Stimulated activated effector memory CD8-positive, alpha-beta T cell treated with anti-CD3 and anti-CD28 coated beads, Interleukin-12 subunit alpha, Interleukin-12 subunit beta, amount 100 ng/mL, for 72 hours (primary cell): ENCODE results near the gene FER.
"Not testable (repeated sequence)": the region's sequence is repeated elsewhere in the genome, so short reads cannot be mapped to it uniquely, and the experiment has no call there.

Experiments used
- ATAC-seq: fragments of 150-1000 bp; cut with Tn5 transposase; 2 replicates; pipeline ENCODE4 v1.10.0; 2021
- DNase-seq, 2 donors: peaks; one replicate each; pipeline ENCODE4 v3.0.0; 2021 to 2022; ENCODE audit warnings: low spot score in 2 of 2
- H3K27ac Mint-ChIP-seq: one replicate; pipeline ENCODE4 v1.8.0; 2022; ENCODE audit warnings: mild to moderate bottlenecking, mixed read lengths
- H3K36me3 Mint-ChIP-seq: one replicate; pipeline ENCODE4 v1.8.0; 2022; ENCODE audit warnings: mild to moderate bottlenecking, mixed read lengths
- H3K4me1 Mint-ChIP-seq: one replicate; pipeline ENCODE4 v1.8.0; 2022; ENCODE audit warnings: mixed read lengths
- H3K4me3 Mint-ChIP-seq: one replicate; pipeline ENCODE4 v1.8.0; 2022; ENCODE audit warnings: mild to moderate bottlenecking, mixed read lengths
- H3K9me3 Mint-ChIP-seq: one replicate; pipeline ENCODE4 v1.8.0; 2022; ENCODE audit warnings: mixed read lengths

The FER gene

GRCh38 chr5:108747774-108748400 lies at the start of gene FER:
Gene FER, plus strand, starts transcription at chr5:108747897. Its CDS starts 50,286 bp downstream, at chr5:108798183.
- Mint-ChIP-seq H3K36me3 (peaks cover 8% of the 10 kb centered on the region), H3K4me3 (peak within 1 kb of the TSS; percentile 92), H3K9me3 (no peaks in the 10 kb centered on the region), H3K4me1 (peaks cover 15% of the 10 kb centered on the region), H3K27ac (peak within 1 kb of the TSS; percentile 94)
- DNase-seq (peak; percentile 10 to 60), ATAC-seq (peak; percentile 70)

GRCh38 chr5:108700388-108700787 lies 47.3 kb upstream of the FER start:
- not testable (repeated sequence) for DNase-seq, H3K36me3 Mint-ChIP-seq, ATAC-seq, H3K27ac Mint-ChIP-seq, H3K4me3 Mint-ChIP-seq, H3K9me3 Mint-ChIP-seq, H3K4me1 Mint-ChIP-seq

- no peak for ATAC-seq
- Mint-ChIP-seq H3K27ac (no peak overlapping the region), H3K4me1 (no peaks in the 10 kb centered on the region), H3K9me3 (no peaks in the 10 kb centered on the region), H3K4me3 (no peak overlapping the region), H3K36me3 (no peaks in the 10 kb centered on the region)
- DNase-seq = no peak
These were observed 46.8 kb upstream of the FER start for GRCh38 chr5:108700930-108701329.

GRCh38 chr5:108702546-108702945 lies 45.2 kb upstream of the FER start:
- Mint-ChIP-seq H3K36me3 (no peaks in the 10 kb centered on the region), H3K9me3 (no peaks in the 10 kb centered on the region), H3K4me3 (no peak overlapping the region), H3K27ac (no peak overlapping the region), H3K4me1 (no peaks in the 10 kb centered on the region)
- ATAC-seq (no peak), DNase-seq (no peak)

- no peak overlapping the region for H3K27ac Mint-ChIP-seq
- no peaks in the 10 kb centered on the region for H3K36me3 Mint-ChIP-seq
- H3K9me3 Mint-ChIP-seq = no peaks in the 10 kb centered on the region
- ATAC-seq (peak; percentile 70), DNase-seq (no peak)
- no peaks in the 10 kb centered on the region for H3K4me1 Mint-ChIP-seq
- no peak overlapping the region for H3K4me3 Mint-ChIP-seq
These were observed 44.4 kb upstream of the FER start for GRCh38 chr5:108703313-108703712.

- no peak for DNase-seq
- no peaks in the 10 kb centered on the region for H3K36me3 Mint-ChIP-seq
- ATAC-seq = no peak
- H3K4me3 Mint-ChIP-seq = no peak overlapping the region
- H3K9me3 Mint-ChIP-seq = no peaks in the 10 kb centered on the region
- no peaks in the 10 kb centered on the region for H3K4me1 Mint-ChIP-seq
- H3K27ac Mint-ChIP-seq = no peak overlapping the region
These were observed 40.6 kb upstream of the FER start for GRCh38 chr5:108707141-108707540.

GRCh38 chr5:108711898-108712297 lies 35.8 kb upstream of the FER start:
- H3K27ac Mint-ChIP-seq = no peak overlapping the region
- ATAC-seq = no peak
- H3K4me1 Mint-ChIP-seq = no peaks in the 10 kb centered on the region
- H3K4me3 Mint-ChIP-seq = no peak overlapping the region
- no peaks in the 10 kb centered on the region for H3K36me3 Mint-ChIP-seq
- no peak for DNase-seq
- H3K9me3 Mint-ChIP-seq = no peaks in the 10 kb centered on the region

- H3K4me3 Mint-ChIP-seq = no peak overlapping the region
- H3K9me3 Mint-ChIP-seq = no peaks in the 10 kb centered on the region
- no peak for ATAC-seq
- no peak for DNase-seq
- no peaks in the 10 kb centered on the region for H3K36me3 Mint-ChIP-seq
- H3K27ac Mint-ChIP-seq = no peak overlapping the region
- no peaks in the 10 kb centered on the region for H3K4me1 Mint-ChIP-seq
These were observed 32.3 kb upstream of the FER start for GRCh38 chr5:108715408-108715807.

- Mint-ChIP-seq H3K27ac (no peak overlapping the region), H3K4me1 (no peaks in the 10 kb centered on the region), H3K4me3 (no peak overlapping the region), H3K9me3 (no peaks in the 10 kb centered on the region), H3K36me3 (no peaks in the 10 kb centered on the region)
- ATAC-seq = peak; percentile 86
- no peak for DNase-seq
These were observed 27.3 kb upstream of the FER start for GRCh38 chr5:108720391-108720790.

- Mint-ChIP-seq H3K36me3 (no peaks in the 10 kb centered on the region), H3K9me3 (no peaks in the 10 kb centered on the region), H3K4me1 (peaks cover 27% of the 10 kb centered on the region), H3K27ac (no peak overlapping the region), H3K4me3 (peak overlapping the region; percentile 77)
- DNase-seq (no peak), ATAC-seq (no peak)
These were observed 21.1 kb upstream of the FER start for GRCh38 chr5:108726446-108727235.

- Mint-ChIP-seq H3K4me1 (peaks cover 27% of the 10 kb centered on the region), H3K9me3 (no peaks in the 10 kb centered on the region), H3K4me3 (peak overlapping the region; percentile 77), H3K36me3 (no peaks in the 10 kb centered on the region), H3K27ac (peak overlapping the region; percentile 86)
- ATAC-seq (no peak), DNase-seq (no peak)
These were observed 20.5 kb upstream of the FER start for GRCh38 chr5:108727236-108727650.

- H3K4me1 Mint-ChIP-seq = peaks cover 27% of the 10 kb centered on the region
- peak; percentile 95 for ATAC-seq
- H3K27ac Mint-ChIP-seq = peak overlapping the region; percentile 86
- no peaks in the 10 kb centered on the region for H3K36me3 Mint-ChIP-seq
- DNase-seq = peak; percentile 24 to 80
- no peaks in the 10 kb centered on the region for H3K9me3 Mint-ChIP-seq
- peak overlapping the region; percentile 77 for H3K4me3 Mint-ChIP-seq
These were observed 19.8 kb upstream of the FER start for GRCh38 chr5:108727651-108728565.

GRCh38 chr5:108728566-108729241 lies 19.0 kb upstream of the FER start:
- DNase-seq = no peak
- no peaks in the 10 kb centered on the region for H3K36me3 Mint-ChIP-seq
- H3K4me1 Mint-ChIP-seq = peaks cover 27% of the 10 kb centered on the region
- peak; percentile 53 for ATAC-seq
- peak overlapping the region; percentile 86 for H3K27ac Mint-ChIP-seq
- H3K4me3 Mint-ChIP-seq = peak overlapping the region; percentile 77
- H3K9me3 Mint-ChIP-seq = no peaks in the 10 kb centered on the region

GRCh38 chr5:108729242-108729615 lies 18.5 kb upstream of the FER start:
- DNase-seq = no peak
- no peak for ATAC-seq

More at GRCh38 chr5:108729242-108729615, 18.5 kb upstream of the FER start:
- H3K4me3 Mint-ChIP-seq = peak overlapping the region; percentile 77
- H3K27ac Mint-ChIP-seq = no peak overlapping the region
- no peaks in the 10 kb centered on the region for H3K9me3 Mint-ChIP-seq
- H3K36me3 Mint-ChIP-seq = no peaks in the 10 kb centered on the region
- peaks cover 27% of the 10 kb centered on the region for H3K4me1 Mint-ChIP-seq
